Cardiac muscle cell (in vitro differentiated cells and primary cell): Measurements from ENCODE around the gene GRIP1. TPM values are rescaled to one million over a fixed set of nuclear protein-coding genes. Genes with fewer than 3 reads are reported as not detected.
"Not testable (repeated sequence)": the region's sequence is repeated elsewhere in the genome, so short reads cannot be mapped to it uniquely, and the experiment has no call there.

Source experiments
- DNase-seq, 2 donors: peaks; one replicate each; pipeline versions ENCODE4 v3.0.0 to v3.0.0-alpha.2; 2010 to 2017; ENCODE audit warnings: low read depth in 1 of 2, low spot score in 1 of 2
- H3K27ac ChIP-seq: fragments of 200-600 bp; sonication (generic); 2 replicates; pipeline ENCODE4 v1.5.1; 2016
- H3K27me3 ChIP-seq: fragments of 200-600 bp; sonication (generic); 2 replicates; pipeline ENCODE4 v1.6.0; 2016; ENCODE audit warnings: control low read depth
- H3K36me3 ChIP-seq: fragments of 200-600 bp; sonication (generic); 2 replicates; pipeline ENCODE4 v1.5.1; 2016; ENCODE audit warnings: control low read depth
- H3K4me1 ChIP-seq: fragments of 200-600 bp; sonication (generic); 2 replicates; pipeline ENCODE4 v1.8.1; 2017; ENCODE audit warnings: low read depth, mild to moderate bottlenecking, mixed run types
- H3K4me3 ChIP-seq: fragments of 200-600 bp; sonication (generic); 2 replicates; pipeline ENCODE4 v1.5.1; 2016; ENCODE audit warnings: mild to moderate bottlenecking
- H3K9me3 ChIP-seq: fragments of 200-600 bp; sonication (generic); 2 replicates; pipeline ENCODE4 v1.5.1; 2017; ENCODE audit warnings: low read depth, mild to moderate bottlenecking, control low read depth
- CTCF ChIP-seq: IDR thresholded peaks from 2 replicates; pipeline ENCODE4 v1.5.1; 2012; ENCODE audit warnings: low read depth, mild to moderate bottlenecking, low read length
- polyA plus RNA-seq: library from polyadenylated mRNA; unstranded; fragments of >200 nt; fragmentation: Nextera tagmentation; extraction: Ambion mirVana; gene quantifications from 2 replicates; pipeline ENCODE4 v1.2.1, GENCODE V29; 2016
- total RNA-seq: library from RNA; depleted of rRNA; stranded (reverse); fragments of >200 nt; gene quantifications from 2 replicates; pipeline ENCODE4 v1.2.3, GENCODE V29; 2016

The GRIP1 gene
- total and polyA plus RNA-seq, 2 experiments from 2014 or later = 2.6 to 5.2 TPM

DNA sequence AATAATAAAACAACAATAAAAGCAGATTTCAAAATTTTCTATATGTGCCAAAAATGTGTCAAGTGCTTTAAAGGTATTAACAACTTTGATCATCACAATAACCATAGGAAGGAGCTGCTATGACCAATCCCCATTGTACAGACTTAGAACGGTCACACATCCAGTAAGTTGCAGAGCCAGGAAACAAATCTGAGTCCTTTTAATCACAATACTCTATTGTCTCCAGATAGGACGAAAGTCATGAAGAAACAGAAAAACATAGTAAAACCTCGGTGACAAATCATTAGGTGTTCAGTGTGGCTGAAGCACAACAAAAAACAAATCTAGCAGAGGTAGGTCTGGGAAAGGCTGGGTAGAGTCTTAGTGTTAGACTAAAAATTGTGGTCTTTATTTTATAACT is 178.8 kb downstream of the GRIP1 start:
- no peak overlapping the region for H3K4me3 ChIP-seq
- no peak for DNase-seq
- no peak for TF ChIP-seq CTCF
- H3K9me3 ChIP-seq = no peaks in the 10 kb centered on the region
- no peaks in the 10 kb centered on the region for H3K27me3 ChIP-seq
- no peaks in the 10 kb centered on the region for H3K36me3 ChIP-seq
- no peak overlapping the region for H3K27ac ChIP-seq
- no peaks in the 10 kb centered on the region for H3K4me1 ChIP-seq

DNA sequence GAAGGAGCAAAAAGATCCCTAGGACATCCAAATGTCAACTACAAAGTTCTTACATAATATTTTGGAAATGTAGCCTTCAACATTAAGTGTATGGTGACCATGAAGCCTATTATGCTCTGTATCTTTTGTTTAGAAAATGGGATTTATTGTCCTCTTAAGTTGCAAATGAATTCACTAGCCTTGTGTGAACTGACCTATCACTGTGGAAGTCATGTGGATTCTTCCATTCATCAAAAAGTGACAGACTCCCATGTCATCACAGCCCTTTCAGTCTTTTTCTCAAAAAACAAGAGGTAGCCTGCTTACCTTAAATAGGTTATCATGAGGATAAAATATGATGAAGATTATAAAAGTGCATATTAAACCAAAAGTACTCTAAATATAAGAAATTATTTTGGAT is 179.9 kb downstream of the GRIP1 start:
- no peaks in the 10 kb centered on the region for H3K27me3 ChIP-seq
- no peak for DNase-seq
- no peak overlapping the region for H3K4me3 ChIP-seq
- H3K4me1 ChIP-seq = no peaks in the 10 kb centered on the region
- no peak overlapping the region for H3K27ac ChIP-seq
- no peak for TF ChIP-seq CTCF
- H3K9me3 ChIP-seq = no peaks in the 10 kb centered on the region
- H3K36me3 ChIP-seq = no peaks in the 10 kb centered on the region

- H3K36me3 ChIP-seq, H3K27me3 ChIP-seq, H3K4me3 ChIP-seq, H3K27ac ChIP-seq, H3K4me1 ChIP-seq, H3K9me3 ChIP-seq, DNase-seq: not testable (repeated sequence)
Measured at GRCh38 chr12:66498059-66498458, 180.8 kb downstream of the GRIP1 start.

DNA sequence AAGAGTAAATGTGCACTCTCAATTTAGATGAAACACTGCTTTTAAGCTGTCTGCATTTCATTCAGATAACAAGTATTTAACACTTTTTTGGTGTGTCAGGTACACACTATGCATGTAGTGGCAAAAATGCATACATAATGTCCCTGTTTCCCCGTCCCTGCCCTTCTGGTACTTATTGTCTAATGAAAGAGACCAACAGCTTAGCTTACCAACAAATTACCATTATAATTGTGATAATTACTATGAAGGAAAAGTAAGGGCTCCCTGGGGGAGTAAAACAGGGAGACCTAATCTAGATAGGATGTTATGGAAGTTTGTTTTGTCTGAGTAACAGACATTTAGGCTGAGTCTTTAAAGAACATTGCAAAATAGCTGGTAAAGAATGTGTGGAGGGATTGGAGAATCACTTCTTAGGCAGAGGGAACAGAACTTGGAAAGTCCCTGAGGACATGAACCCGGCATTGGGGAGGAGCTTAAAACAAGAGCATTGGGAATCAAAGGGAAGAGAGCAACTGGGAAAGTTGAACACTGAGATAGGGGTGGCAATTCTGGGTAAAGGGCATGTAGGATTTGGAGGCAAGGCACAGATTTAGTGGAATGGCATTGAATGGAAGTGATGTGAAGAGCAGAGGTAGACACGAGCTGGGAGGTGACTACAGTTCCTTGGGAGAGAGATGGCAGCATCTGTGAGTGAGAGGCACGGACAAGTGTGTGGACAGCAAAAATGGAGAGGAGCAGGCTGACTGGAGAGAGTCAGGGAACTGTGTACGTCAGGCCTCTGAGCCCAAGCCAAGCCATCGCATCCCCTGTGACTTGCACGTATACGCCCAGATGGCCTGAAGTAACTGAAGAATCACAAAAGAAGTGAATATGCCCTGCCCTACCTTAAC is 181.6 kb downstream of the GRIP1 start:
- no peak for TF ChIP-seq CTCF
- peak in 1 of 2 donors; percentile 14 for DNase-seq
- H3K36me3 ChIP-seq = no peaks in the 10 kb centered on the region
- H3K4me3 ChIP-seq = no peak overlapping the region
- no peaks in the 10 kb centered on the region for H3K4me1 ChIP-seq
- no peak overlapping the region for H3K27ac ChIP-seq
- no peaks in the 10 kb centered on the region for H3K27me3 ChIP-seq
- H3K9me3 ChIP-seq = no peaks in the 10 kb centered on the region

GRCh38 chr12:66496595-66496994 is 182.3 kb downstream of the GRIP1 start:
- no peak for TF ChIP-seq CTCF
- DNase-seq = no peak
- no peaks in the 10 kb centered on the region for H3K4me1 ChIP-seq

GRCh38 chr12:66495709-66496108 is 183.2 kb downstream of the GRIP1 start:
- Histone ChIP-seq H3K36me3 (no peaks in the 10 kb centered on the region), H3K4me1 (no peaks in the 10 kb centered on the region), H3K27me3 (no peaks in the 10 kb centered on the region), H3K27ac (no peak overlapping the region), H3K9me3 (no peaks in the 10 kb centered on the region), H3K4me3 (no peak overlapping the region)
- DNase-seq = no peak
- no peak for TF ChIP-seq CTCF

More at GRCh38 chr12:66496595-66496994, 182.3 kb downstream of the GRIP1 start:
- H3K27me3 ChIP-seq = no peaks in the 10 kb centered on the region
- no peak overlapping the region for H3K27ac ChIP-seq
- H3K36me3 ChIP-seq = no peaks in the 10 kb centered on the region
- no peaks in the 10 kb centered on the region for H3K9me3 ChIP-seq
- H3K4me3 ChIP-seq = no peak overlapping the region
